ENCODE measurements around the gene C6orf89. TPM values are rescaled to one million over a fixed set of nuclear protein-coding genes. Genes with fewer than 3 reads are reported as not detected.

Gene C6orf89
- total RNA-seq, 1 experiment from 2014 or later: 32.9 TPM

DNA sequence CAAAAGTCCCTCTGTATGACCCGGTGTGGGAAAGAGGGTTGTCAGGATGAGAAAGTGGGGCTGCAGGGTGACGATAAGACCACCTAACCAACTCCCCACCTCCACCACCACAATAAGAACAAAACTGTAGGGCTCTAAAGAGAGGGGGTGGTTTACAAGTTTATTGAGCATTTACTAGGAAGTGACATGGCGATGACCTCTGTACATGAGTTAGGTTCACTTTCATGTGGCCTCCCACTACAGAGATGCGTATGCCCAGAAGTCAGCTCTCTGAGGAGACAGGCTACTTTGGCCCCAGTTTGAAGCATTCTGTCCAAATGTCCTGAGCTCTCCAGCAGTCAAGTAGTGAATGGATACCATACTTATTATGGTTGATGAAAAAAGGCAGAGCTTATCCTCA is 40.1 kb downstream of the C6orf89 start (continued):
- TF ChIP-seq, protein P1, sequence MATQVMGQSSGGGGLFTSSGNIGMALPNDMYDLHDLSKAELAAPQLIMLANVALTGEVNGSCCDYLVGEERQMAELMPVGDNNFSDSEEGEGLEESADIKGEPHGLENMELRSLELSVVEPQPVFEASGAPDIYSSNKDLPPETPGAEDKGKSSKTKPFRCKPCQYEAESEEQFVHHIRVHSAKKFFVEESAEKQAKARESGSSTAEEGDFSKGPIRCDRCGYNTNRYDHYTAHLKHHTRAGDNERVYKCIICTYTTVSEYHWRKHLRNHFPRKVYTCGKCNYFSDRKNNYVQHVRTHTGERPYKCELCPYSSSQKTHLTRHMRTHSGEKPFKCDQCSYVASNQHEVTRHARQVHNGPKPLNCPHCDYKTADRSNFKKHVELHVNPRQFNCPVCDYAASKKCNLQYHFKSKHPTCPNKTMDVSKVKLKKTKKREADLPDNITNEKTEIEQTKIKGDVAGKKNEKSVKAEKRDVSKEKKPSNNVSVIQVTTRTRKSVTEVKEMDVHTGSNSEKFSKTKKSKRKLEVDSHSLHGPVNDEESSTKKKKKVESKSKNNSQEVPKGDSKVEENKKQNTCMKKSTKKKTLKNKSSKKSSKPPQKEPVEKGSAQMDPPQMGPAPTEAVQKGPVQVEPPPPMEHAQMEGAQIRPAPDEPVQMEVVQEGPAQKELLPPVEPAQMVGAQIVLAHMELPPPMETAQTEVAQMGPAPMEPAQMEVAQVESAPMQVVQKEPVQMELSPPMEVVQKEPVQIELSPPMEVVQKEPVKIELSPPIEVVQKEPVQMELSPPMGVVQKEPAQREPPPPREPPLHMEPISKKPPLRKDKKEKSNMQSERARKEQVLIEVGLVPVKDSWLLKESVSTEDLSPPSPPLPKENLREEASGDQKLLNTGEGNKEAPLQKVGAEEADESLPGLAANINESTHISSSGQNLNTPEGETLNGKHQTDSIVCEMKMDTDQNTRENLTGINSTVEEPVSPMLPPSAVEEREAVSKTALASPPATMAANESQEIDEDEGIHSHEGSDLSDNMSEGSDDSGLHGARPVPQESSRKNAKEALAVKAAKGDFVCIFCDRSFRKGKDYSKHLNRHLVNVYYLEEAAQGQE (IDR thresholded peaks at IDR 0.05; ENCODE audit: low read depth): no peak
- no peak for TF ChIP-seq ZNF274 (IDR thresholded peaks at IDR 0.05; ENCODE audit: low read depth, low read length)
- TF ChIP-seq ELF1 (IDR thresholded peaks at IDR 0.05; ENCODE audit: borderline replicate concordance, low read depth): no peak

DNA sequence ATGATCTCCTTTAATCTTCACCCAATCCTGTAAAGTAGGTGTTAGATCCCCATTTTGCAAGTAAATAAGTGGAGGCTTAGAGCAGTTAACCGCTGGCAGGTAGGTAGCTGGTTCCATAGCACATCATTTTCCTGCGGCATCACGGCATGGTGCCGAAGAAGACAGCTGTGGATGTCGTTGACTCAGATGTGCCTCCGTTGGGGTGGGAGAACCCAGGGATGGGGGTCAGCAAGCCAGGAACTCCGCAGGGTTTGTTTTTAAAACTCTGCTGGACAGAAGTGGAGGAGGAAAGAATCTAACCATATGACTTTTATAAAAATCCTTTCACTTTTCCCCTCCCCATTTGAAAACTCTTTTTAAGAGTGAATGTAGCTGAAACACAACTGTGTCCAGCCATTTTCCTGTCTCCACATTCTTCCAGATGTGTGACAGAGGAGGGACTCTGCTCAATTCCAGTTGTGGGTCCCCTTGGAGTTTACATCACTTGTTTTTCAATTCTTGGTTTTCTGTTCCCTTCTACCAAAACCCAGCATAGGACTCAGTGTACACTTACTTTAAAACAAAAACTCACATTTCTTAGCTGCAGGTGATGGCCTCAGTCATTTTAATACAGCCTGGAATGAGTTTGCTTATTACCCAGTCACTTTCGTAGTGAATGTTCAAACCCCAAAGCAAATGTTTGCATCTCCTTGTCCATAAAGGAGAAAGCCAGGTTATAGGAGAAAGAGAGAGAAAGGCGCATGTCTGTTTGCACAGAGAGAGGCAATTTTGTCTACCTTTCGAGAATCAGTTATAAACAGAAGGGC is 41.2 kb downstream of the C6orf89 start:
- no TSS peak for BruUV-seq (replicated peaks)
- H3K27me3 ChIP-seq (ENCODE audit: insufficient read depth, low read length): no peaks in the 10 kb centered on the region
- peaks cover 0 to 3% of the 10 kb centered on the region in 2 experiments; a peak in 1 of 4 replicates for H3K4me1 ChIP-seq (ENCODE audit: control insufficient read depth in 1 of 2, insufficient read depth in 2 of 2, low read length in 2 of 2)
- no peaks in the 10 kb centered on the region for H3K9me2 ChIP-seq (ENCODE audit: insufficient read depth)
- 0 out of 4 replicates have a peak, but pooled peaks cover 0 to 2% of the 10 kb centered on the region in 2 experiments for H3K36me3 ChIP-seq (ENCODE audit: control insufficient read depth in 1 of 2, insufficient read depth in 2 of 2, low read length in 2 of 2)
- RAD21 ChIA-PET (ENCODE audit: low non-redundant PET in 1 of 2, low total read pairs in 2 of 2, uncharacterized antibody in 2 of 2, unreplicated experiment in 2 of 2): no interaction called here
- no peak overlapping the region for H3K4me2 ChIP-seq (ENCODE audit: low read length)
- no peaks in the 10 kb centered on the region for H4K20me1 ChIP-seq (ENCODE audit: insufficient read depth)
- no peak overlapping the region for H3K27ac ChIP-seq (ENCODE audit: low read depth, low read length)
- ATAC-seq (no peak), DNase-seq (ENCODE audit: low read depth, low spot score) (no peak)
- H3K9me3 ChIP-seq (ENCODE audit: control insufficient read depth in 1 of 2, insufficient read depth in 1 of 2, low read depth in 1 of 2, low read length in 2 of 2): no peaks in the 10 kb centered on the region
- H3K79me2 ChIP-seq (ENCODE audit: insufficient read depth, low read length): no peaks in the 10 kb centered on the region
- H3K9ac ChIP-seq (ENCODE audit: low read length): no peak overlapping the region
- CTCF ChIA-PET: no interaction called here
- POLR2A ChIA-PET: no interaction called here
- no peak overlapping the region for H2AFZ ChIP-seq (ENCODE audit: low read depth, low read length, poor library complexity, severe bottlenecking)
- intact Hi-C loops (cut with micrococcal nuclease): no loop called here
- no peak overlapping the region for H3K4me3 ChIP-seq (replicated peaks in 1 of 2; ENCODE audit: low read depth in 1 of 2, low read length in 2 of 2)
- TF ChIP-seq CEBPB (IDR thresholded peaks at IDR 0.05; ENCODE audit: low read depth): no peak
- TF ChIP-seq SP1 (IDR thresholded peaks at IDR 0.05; ENCODE audit: low read depth): no peak
- TF ChIP-seq, protein P2, sequence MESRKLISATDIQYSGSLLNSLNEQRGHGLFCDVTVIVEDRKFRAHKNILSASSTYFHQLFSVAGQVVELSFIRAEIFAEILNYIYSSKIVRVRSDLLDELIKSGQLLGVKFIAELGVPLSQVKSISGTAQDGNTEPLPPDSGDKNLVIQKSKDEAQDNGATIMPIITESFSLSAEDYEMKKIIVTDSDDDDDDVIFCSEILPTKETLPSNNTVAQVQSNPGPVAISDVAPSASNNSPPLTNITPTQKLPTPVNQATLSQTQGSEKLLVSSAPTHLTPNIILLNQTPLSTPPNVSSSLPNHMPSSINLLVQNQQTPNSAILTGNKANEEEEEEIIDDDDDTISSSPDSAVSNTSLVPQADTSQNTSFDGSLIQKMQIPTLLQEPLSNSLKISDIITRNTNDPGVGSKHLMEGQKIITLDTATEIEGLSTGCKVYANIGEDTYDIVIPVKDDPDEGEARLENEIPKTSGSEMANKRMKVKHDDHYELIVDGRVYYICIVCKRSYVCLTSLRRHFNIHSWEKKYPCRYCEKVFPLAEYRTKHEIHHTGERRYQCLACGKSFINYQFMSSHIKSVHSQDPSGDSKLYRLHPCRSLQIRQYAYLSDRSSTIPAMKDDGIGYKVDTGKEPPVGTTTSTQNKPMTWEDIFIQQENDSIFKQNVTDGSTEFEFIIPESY (IDR thresholded peaks at IDR 0.05; ENCODE audit: extremely low read depth, insufficient replicate concordance, low read length): no peak
- no peak for TF ChIP-seq EZH2phosphoT487 (IDR thresholded peaks at IDR 0.05; ENCODE audit: borderline replicate concordance)
- TF ChIP-seq TCF7L2 (IDR thresholded peaks at IDR 0.05; ENCODE audit: borderline replicate concordance, extremely low read depth, insufficient read depth, insufficient read length): no peak
- no peak for TF ChIP-seq ZNF274 (IDR thresholded peaks at IDR 0.05; ENCODE audit: low read depth, low read length)
- TF ChIP-seq SIN3A (IDR thresholded peaks at IDR 0.05; ENCODE audit: low read depth): no peak
- no peak for TF ChIP-seq POLR2A (IDR thresholded peaks at IDR 0.05; ENCODE audit: borderline replicate concordance, extremely low read depth, insufficient read depth, insufficient read length)
- no peak for TF ChIP-seq POLR2AphosphoS5 (IDR thresholded peaks at IDR 0.05; ENCODE audit: low read depth, low read length)
- TF ChIP-seq FOSL1 (IDR thresholded peaks at IDR 0.05; ENCODE audit: low read depth): no peak
- TF ChIP-seq YY1 (IDR thresholded peaks at IDR 0.05; ENCODE audit: extremely low read depth, insufficient replicate concordance, low read depth, low read length): no peak
- no peak for TF ChIP-seq ZFX (IDR thresholded peaks at IDR 0.05)
- TF ChIP-seq, protein P3, sequence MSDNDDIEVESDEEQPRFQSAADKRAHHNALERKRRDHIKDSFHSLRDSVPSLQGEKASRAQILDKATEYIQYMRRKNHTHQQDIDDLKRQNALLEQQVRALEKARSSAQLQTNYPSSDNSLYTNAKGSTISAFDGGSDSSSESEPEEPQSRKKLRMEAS (IDR thresholded peaks at IDR 0.05): no peak
- TF ChIP-seq RAD21 (IDR thresholded peaks at IDR 0.05; ENCODE audit: low read depth): no peak

All from HCT116 (cell line).